GM21576 (cell line): Measurements from ENCODE around the gene G6PD.
A peak's percentile ranks its signal among the peaks of the same experiment; 100 is the strongest.
"Not testable (repeated sequence)": the region's sequence is repeated elsewhere in the genome, so short reads cannot be mapped to it uniquely, and the experiment has no call there.

ENCODE experiments used
- ATAC-seq: cut with Tn5 transposase; IDR thresholded peaks from one replicate; pipeline ENCODE4 v1.9.1; 2021; ENCODE audit warnings: mild to moderate bottlenecking, moderate library complexity; ENCODE audit not compliant: unreplicated experiment

G6PD gene

DNA sequence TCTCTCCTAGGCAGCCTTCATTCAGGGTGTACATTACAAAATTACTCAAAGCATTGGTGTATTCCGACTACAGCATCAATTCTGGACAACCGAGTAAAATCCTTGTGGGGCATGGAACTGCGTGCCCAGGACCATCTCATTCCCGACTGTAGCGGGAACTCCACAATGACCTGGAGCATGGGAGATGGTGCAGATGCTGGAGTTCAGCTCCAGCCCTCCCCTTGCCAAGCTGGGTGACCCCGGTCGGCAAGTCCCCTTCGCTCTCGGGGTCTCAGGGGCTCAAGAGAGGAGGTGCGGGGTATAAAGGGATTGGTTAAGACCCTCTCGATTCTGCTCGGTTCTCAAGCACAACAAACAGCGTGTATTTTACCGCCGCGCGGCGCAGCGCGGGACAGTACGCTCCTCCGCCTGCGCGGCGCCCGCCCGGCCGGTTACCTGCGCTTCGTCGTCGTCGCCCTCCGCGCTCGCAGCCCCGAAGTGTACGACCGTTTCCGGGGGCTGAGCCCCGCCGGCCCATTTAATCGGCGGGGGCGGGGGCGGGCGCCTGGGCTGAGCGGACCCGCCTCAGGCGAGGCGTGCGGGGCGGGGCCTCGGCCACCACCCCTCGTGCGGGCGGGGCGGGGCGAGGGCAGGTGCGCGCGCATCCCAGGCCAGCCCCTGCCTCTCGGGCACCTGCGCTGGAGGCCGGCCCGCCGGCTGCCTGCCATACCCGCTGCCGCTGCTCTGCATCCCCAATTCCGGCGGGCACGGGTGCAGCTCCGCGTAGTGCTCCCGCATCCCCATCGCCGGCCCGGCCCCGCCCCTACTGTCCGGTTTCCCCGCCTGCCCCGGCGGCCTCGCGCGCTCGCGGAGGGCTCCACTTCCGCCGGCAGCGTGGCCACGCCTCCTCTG lies at the start of gene G6PD:
TSS of gene G6PD (minus strand) at position 493 of the 891 bp plus-strand sequence. CDS start 691 bp downstream, outside the sequence.
- ATAC-seq, result peak; percentile 42

DNA sequence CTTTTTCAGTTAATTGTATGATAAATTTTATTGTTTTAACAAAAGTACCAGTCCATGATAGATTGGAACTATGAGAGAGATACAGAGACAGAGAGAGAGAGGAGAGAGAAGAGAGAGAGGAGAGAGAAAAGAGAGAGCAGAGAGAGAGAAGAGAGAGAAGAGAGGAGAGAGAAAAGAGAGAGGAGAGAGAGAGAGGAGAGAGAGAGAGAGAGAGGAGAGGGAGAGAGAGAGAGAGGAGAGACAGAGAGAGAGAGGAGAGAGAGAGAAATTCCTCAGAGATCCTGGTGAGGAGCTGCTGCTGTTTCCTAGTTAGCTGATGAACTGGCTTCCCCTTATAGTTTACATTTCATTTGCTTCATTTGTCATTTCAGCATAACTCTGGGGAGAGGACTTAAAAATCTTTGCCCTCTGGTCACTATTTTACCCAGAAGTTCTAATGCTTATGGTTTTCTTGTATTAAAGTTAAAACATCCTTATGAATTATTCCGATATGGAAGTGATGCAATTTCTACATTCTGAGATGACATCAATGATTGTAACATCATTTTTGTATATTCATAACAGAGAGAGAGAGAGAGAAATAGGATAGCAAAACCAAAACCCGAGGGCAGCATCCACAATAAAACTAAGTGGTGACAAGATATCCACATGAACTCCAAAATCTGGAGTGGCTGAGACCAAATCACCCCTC lies 49.1 kb upstream of the G6PD start:
- ATAC-seq, result no peak

GRCh38 chrX:154594491-154594890 lies 47.8 kb upstream of the G6PD start:
- no peak for ATAC-seq

GRCh38 chrX:154593201-154593600 lies 46.6 kb upstream of the G6PD start:
- no peak for ATAC-seq

GRCh38 chrX:154592505-154592904 lies 45.9 kb upstream of the G6PD start:
- ATAC-seq, result no peak

DNA sequence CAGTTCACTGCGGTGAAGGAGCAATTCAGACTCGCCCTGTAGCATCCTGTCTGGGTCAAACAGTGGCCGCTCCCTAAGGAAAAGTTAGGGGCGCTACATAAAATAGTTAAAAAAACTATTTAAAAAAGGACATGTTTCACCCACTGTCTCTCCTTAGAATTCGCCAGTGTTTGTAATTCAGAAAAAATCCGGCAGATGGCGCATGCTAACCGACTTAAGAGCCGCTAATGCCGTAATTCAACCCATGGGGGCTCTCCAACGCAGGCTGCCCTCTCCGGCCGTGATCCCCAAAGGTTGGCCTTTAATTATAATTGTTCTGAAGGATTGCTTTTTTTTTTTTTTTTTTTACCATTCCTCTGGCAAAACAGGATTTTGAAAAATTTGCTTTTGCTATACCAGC lies 43.8 kb upstream of the G6PD start:
- ATAC-seq, result not testable (repeated sequence)

DNA sequence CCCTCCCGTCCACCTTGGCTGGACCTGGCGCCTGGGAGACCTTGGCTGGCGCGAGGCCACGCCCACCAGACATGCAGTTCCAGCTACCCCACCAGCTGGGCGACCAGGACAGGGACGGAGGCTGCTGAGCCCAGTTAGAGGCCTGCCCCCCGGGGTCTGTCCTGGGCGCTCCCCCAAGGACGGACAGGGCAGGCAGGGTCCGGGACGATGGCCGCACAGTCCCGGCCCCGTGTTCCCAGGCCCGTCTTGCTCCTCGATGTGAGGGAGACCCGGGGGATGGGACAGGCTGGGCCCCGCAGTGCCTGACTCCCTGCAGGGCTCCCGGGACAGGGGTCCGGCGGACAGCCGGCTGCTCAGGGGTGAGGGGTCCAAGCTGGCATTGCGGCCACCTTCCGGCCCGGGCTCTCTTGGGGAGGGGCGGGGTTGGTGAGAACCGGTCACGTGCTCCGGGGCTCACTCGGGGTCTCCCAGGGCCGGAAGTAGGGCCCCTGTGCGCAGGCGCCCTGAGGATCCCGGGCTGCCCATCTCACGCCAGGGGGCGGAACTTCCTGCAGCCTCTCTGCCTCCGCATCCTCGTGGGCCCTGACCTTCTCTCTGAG lies 38.0 kb upstream of the G6PD start, which contains the start of gene CTAG1A:
TSS of gene CTAG1A (plus strand) at position 549 of the 599 bp plus-strand sequence. CDS start 74 bp downstream, outside the sequence.
- ATAC-seq, result not testable (repeated sequence)

DNA sequence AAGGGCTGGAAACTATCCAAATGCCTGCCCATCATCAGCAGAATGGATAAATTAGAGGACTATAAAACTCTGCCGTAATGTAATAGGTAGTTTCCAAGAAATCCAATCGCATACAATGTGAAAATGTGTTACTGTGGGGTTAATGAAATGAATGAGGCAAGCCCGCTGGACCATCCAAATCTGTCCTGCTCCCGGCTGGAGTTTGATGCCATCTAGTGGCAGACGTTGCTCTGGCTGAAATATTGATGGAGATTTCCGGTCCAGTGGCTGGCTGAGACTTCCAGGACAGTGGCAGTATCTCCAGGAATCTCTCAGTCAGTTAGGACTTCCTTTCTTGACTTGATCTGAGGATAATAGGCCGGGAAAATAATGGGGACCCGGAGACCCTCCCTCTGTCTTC lies 36.3 kb upstream of the G6PD start:
- not testable (repeated sequence) for ATAC-seq

DNA sequence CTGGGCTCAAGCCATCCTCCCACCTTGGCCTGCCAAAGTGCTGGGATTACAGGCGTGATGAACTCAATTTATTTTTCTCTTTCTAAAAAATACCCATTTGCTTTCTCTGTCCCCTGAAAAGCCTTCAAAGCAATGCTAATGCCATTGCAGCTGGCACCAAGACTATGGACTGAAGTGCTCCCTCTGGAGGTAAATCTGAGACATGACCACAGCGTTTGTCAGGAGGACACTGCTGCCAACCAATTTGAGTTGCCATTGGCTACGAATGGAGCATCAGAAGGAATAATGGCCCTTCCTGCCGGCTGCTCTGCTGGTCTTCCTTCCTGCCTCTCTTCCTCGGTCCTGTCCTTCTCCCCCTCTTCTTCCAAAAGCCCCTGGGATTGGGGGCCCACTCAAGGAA lies 28.4 kb upstream of the G6PD start:
- not testable (repeated sequence) for ATAC-seq

DNA sequence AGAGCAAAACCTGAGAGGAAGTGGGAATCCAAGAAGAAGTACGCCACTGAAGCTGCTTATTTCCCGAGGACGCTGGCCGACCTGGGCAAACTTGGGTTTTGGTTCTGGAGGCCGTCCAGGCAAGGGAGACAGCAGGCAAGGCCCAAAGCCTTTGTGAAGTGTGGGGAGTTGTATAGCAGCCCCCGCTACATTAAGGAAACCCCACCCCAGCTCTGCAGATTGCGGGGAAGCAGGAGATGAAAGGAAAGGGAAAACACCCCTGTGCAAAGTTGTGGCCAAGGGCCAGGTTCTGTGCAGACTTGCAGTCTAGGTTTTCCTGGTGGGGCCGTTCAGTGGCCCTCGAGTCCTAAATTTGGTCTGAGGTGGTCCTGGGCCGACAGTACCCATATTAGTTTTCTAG lies 26.4 kb upstream of the G6PD start:
- not testable (repeated sequence) for ATAC-seq

DNA sequence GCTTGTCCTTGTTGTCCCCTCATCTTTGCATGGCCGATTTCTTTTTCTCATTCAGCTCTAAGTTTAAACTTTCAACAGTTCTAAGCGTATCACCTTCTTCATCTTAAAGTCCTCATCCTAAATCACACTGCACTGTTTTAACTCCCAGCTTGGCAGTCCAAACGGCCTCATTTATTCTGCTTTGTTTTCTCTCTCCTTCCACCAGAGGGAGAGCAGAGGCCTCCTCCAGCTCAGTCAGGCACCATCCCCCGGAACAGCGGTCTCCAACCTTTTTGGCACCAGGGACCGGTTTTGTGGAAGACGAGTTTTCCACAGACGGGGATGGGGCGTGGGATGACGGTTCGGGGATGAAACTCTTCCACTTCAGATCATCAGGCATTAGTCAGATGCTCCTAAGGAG lies 23.7 kb upstream of the G6PD start:
- not testable (repeated sequence) for ATAC-seq

- not testable (repeated sequence) for ATAC-seq
These were observed 15.6 kb upstream of the G6PD start for GRCh38 chrX:154562295-154562694.

GRCh38 chrX:154560326-154560725 lies 13.7 kb upstream of the G6PD start:
- ATAC-seq, result not testable (repeated sequence)

GRCh38 chrX:154558896-154559295 lies 12.2 kb upstream of the G6PD start:
- not testable (repeated sequence) for ATAC-seq

DNA sequence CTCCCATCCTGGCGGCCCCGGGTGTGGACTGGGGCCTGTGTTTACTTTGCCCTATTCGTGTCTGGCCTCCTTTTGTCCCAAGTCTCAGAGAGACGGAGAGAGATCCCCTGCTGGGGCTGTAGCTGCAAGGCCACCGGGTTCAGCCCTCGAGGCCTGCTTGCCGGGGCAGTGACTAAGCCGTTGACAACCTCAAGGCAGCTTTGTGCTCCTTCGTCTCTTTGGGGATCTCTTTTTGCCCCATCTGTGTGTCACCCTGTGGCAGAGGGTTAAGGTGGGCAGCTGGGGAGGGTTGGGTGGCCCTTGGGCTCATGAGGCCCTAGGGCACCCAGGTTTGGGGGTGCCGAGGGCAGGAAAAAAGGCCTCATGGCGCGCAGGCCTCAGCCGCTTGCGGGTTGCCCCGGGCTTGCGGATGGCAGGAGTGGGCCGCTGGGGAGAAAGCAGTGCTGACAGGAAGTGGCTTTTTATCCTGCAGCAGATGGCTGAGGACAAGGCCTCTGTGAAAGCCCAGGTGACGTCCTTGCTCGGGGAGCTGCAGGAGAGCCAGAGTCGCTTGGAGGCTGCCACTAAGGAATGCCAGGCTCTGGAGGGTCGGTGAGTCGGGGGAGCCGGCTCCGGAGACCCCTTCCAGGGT lies 11.5 kb upstream of the G6PD start:
- not testable (repeated sequence) for ATAC-seq

GRCh38 chrX:154552112-154552806 lies 5.6 kb upstream of the G6PD start:
- ATAC-seq, result not testable (repeated sequence)

- no peak for ATAC-seq
These were observed 3.1 kb upstream of the G6PD start for GRCh38 chrX:154549766-154550165.

GRCh38 chrX:154548028-154548316 lies 1.3 kb upstream of the G6PD start:
- no peak for ATAC-seq

DNA sequence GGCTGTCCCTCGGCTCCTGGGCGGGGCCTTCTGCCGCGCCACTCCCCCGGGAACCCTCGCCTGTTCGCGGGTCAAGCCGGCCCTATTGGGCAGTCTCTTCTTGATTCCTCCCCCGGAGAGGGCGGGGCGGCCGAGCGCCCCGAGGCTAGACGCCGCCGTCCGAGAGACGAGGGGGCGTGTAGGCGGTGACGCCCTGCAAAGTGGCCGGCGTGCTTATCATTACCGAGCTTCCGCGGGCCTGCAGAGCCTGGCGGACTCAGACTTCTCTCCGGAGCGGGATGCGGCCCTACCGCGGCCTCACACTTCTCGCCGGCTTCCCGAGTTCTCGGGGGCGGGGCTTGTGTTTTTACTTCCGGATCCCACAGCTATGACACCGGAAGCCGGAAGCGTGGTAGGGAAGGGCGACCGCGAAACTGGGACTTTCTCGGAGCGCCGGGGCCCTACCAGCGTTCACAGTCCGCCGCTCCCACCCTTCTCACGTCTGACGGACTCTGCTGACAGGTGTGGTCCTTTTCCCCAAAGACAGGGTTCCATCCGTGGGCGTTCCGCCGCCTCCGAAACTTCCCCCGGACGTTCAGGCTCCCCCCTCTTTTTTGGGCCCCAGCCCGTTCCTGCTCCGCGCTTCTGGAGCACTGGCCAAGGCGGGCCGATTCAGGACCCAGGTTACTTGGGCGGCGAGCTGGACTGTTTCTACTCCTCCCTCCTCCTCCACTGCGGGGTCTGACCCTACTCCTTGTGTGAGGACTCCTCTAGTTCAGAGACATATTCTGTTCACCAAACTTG lies 790 bp upstream of the G6PD start, which contains the start of gene IKBKG:
TSS of gene IKBKG (plus strand) at position 376 of the 783 bp plus-strand sequence. CDS start 4,383 bp downstream, outside the sequence.
- ATAC-seq, result peak; percentile 77
